ENCODE data around the gene L1TD1. TPM values are rescaled to one million over a fixed set of nuclear protein-coding genes. Genes with fewer than 3 reads are reported as not detected.
"Not testable (repeated sequence)": the region's sequence is repeated elsewhere in the genome, so short reads cannot be mapped to it uniquely, and the experiment has no call there.

L1TD1 gene, protein sequence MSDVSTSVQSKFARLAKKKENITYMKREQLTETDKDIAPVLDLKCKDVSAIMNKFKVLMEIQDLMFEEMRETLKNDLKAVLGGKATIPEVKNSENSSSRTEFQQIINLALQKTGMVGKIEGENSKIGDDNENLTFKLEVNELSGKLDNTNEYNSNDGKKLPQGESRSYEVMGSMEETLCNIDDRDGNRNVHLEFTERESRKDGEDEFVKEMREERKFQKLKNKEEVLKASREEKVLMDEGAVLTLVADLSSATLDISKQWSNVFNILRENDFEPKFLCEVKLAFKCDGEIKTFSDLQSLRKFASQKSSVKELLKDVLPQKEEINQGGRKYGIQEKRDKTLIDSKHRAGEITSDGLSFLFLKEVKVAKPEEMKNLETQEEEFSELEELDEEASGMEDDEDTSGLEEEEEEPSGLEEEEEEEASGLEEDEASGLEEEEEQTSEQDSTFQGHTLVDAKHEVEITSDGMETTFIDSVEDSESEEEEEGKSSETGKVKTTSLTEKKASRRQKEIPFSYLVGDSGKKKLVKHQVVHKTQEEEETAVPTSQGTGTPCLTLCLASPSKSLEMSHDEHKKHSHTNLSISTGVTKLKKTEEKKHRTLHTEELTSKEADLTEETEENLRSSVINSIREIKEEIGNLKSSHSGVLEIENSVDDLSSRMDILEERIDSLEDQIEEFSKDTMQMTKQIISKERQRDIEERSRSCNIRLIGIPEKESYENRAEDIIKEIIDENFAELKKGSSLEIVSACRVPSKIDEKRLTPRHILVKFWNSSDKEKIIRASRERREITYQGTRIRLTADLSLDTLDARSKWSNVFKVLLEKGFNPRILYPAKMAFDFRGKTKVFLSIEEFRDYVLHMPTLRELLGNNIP
- total RNA-seq, result not detected in 2 replicates

DNA sequence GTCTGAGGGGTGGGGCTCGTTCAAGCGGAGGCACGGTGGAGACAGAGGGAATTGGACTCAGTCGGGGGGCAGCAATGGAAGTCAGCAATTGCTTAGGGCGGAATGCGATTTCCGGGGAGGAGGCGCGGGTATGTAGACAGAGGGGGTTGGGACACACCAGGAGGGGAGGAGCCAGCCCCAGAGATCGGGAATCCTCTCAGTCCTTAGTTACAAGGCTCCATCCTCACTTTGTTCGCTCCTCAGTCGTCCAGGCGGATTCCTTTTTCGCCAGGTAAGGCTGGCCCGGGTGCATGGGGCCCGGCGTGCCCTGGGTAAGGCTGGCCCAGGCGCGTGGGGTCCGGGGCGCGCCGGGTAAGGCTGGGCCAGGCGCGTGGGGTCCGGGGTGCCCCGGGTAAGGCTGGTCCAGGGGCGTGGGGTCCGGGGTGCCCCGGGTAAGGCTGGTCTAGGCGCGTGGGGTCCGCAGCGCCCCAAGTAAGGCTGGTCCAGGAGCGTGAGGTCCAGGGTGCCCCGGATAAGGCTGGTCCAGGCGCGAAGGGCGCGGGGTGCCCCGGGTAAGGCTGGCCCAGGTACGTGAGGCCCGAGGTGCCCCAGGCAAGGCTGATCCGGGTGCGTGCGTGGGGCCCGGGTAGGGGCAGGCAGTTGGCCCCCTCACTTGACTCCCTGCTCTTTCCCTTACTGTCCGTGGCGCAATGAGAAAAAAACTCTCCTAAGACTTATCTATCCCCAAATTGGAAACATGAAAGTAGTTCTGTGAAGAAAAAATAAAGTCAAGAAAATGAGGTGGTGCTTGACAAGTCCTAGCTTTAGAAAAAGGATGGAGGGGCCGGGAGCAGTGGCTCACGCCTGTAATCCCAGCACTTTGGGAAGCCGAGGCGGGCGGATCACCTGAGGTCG lies at the start of gene L1TD1:
TSS of gene L1TD1 (plus strand) at position 199 of the 894 bp plus-strand sequence. CDS start 11,780 bp downstream, outside the sequence.
- intact Hi-C loops (cut with micrococcal nuclease), result no loop called here

DNA sequence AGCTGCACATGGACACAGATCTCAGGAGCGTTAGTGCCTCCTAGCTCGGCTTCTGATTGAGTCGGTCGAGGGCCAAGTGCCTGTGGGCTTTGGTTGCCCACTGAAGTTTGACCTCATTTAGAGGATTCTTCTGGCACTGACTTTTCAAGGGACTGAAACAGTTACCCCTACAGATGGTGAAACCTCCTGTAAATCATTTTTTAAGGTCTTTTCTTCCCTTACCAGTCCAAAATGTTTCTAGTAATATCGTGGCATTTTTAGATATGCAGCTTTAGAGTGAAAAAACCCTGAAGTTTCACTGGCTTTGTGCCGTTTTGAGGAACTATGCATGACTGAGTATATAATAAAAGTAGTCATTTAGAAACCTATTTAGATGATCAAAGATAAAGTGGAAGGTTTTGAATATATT lies 34.7 kb upstream of the L1TD1 start:
- intact Hi-C loops (cut with micrococcal nuclease), result no loop called here

DNA sequence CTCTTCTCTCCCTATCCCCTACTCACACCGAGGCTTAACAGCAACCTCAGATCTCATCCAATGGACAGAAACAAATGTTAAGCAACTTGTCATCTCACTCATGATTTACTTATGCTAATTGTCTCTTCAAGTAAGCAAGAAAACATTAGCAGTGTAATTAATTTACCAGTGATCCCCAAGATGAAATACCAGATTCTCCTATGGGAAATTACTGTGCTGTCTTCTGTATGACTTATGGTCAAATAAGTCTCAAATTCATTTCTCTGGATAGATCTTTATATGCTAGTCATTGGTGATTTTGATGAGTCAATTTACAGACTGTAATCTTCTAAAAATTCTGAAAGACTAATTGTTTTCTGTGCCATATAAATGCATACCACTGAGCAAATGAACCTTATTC lies 32.9 kb upstream of the L1TD1 start:
- intact Hi-C loops (cut with micrococcal nuclease), result no loop called here

DNA sequence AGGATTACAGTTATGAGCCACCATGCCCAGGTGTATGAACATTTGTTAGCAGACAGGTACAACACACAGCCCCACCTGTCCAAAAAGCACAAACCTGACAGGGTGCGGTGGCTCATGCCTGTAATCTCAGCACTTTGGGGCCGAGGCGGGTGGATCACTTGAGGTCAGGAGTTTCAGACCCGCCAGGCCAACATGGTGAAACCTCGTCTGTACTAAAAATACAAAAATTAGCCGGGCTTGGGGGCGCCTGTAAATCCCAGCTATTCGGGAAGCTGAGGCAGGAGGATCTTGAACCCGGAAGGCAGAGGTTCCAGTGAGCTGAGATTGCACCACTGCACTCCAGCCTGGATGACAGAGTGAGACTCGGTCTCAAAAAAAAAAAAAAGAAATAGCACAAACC lies 24.3 kb upstream of the L1TD1 start:
- intact Hi-C loops (cut with micrococcal nuclease), result not testable (repeated sequence)

DNA sequence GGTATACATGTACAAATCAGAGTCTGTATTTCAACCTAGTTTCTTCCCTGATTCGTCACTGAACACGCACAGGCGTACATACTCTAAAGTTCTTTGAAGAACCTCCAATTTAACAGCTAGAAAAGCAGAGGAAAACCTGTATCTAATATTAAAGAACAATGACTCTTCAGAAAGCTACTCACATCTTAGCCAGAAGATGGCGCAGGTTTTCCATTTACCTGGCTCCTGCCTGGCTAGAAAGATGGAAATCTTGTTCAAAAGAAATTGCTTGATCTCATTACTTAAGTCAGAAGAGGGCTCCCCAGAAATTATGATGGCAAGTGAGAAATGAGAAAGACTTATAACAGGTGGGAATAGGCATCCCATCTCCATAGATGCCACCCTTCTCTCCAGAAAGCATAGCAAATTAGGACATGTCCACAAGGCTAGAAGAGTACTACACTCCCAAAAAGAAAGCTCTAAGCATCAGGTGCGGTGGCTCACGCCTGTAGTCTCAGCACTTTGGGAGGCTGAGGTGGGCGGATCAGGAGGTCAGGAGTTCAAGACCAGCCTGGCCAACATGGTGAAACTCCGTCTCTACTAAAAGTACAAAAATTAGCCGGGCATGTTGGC lies 19.0 kb upstream of the L1TD1 start:
- intact Hi-C loops (cut with micrococcal nuclease), result loop anchor here (1.0 to 2.0 kb wide), 2 partner anchors 232 to 571 kb away; no protein-coding TSS in a partner anchor

DNA sequence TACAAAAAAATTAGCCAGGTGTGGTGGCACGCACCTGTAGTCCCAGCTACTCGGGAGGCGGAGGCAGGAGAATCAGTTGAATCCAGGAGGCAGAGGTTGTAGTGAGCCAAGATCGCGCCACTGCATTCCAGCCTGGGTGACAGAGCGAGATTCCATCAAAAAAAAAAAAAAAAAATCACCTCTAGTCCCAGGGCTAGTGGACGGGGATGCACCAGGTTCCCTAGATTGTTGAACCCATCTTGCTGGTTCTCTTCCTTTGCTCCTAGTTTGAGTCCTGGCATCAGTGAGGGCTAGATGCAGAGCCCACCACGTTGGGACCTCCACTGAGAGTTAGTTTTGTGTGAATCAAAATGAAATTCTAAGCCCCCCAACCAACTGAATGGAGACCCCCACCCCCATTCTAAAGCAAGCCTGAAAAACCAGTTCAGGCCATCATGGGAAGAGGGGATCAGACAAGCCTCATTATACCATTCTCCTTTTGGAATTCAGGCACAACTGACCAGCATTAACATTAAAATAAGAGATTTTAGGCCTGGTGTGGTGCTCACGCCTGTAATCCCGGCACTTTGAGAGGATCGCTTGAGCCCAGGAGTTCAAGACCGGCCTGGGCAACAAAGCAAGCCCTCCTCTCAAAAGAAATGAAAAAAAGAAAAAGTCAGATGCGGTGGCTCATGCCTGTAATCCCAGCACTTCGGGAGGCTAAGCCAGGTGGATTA lies 17.9 kb upstream of the L1TD1 start:
- intact Hi-C loops (cut with micrococcal nuclease), result no loop called here

DNA sequence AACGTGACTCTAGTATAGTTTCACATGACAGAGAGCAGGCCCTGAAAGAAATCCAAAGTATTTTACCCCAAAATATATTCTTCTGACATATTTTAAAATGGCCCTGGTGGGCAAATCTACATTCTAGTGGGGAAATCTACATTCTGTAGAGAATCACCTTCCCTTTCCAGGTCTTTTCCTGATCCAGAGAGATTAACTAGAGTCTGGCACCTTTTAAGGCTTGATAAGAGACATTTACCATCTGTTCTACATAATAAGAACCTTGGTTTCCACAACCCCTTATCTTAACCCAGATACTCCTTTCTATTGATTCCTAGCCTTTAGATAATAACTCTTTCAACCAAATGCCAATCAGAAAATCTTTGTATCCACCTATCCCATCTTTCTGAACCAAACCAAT lies 17.0 kb upstream of the L1TD1 start:
- intact Hi-C loops (cut with micrococcal nuclease), result no loop called here

DNA sequence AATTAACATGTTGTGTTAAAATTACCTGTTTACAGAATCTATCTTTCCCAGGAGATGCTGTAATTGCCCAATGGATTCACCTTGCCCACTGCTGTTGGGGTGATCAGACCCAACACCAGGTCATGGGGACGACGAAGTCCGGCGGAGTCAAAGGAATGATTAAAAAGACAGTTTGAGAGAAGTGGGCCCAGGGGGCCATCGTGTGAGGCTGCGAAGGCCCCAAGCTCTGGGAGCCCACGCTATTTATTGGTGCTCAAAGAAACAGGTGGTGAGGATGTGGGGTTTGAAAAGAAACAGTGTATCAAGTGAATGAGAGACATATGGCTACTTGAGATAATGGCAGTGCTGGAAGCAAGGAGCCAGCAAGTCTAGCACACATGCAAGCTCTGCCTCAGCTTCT lies 16.3 kb upstream of the L1TD1 start:
- intact Hi-C loops (cut with micrococcal nuclease), result no loop called here

DNA sequence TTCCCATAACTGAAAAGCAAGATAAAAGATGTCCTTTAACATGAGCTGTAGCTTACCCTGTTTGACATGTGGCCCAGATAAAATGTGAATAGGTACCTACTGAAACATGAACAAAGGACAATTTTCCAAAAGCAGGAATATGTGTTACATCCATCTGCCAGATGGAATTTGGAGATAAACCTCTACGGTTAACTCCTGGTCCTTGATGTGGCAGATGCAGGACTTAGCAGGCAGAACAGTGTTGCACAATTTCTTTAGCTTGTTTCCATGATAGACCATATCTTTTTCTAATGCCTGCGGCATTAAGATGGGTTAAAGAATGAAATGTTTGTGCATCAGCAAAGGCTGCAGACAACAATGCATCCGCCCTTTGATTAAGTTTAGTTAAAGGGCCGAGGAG lies 14.6 kb upstream of the L1TD1 start:
- intact Hi-C loops (cut with micrococcal nuclease), result not testable (repeated sequence)

DNA sequence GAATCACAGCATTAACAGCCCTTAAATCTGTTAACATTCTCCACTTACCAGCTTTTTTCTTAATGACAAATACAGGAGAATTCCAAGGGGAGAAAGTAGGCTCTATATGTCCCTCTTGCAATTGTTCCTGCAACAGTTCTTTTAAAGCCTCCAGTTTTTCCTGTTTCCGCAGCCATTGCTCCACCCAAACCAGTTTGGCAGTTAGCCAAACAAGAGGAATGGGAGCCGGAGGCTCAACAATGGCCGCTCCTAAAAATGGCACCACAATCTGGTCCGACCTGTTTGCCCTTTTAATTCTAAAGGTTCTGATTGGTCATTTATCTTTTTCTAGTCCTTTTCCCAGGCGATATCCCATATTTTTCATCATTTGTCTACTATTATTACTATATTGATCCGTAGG lies 14.0 kb upstream of the L1TD1 start:
- intact Hi-C loops (cut with micrococcal nuclease), result no loop called here

DNA sequence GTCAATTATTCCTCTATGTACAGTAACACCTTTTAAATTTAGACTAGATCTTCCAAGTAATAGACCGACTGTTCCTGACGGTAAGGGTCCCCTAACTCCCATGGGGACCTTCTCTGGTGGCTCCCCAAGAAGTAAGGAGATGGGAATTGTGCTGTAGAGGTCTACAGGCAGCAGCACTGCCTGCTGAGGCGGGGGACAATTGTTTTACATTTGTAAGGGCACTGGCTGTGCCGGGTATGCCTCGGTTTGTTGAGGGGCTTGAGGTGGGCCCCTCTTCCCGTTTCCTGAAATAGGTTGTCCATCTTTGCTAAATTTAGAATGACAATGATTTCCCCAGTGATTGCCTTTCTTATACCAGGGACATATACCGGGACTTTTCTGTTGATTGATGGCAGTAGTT lies 13.1 kb upstream of the L1TD1 start:
- intact Hi-C loops (cut with micrococcal nuclease), result no loop called here

DNA sequence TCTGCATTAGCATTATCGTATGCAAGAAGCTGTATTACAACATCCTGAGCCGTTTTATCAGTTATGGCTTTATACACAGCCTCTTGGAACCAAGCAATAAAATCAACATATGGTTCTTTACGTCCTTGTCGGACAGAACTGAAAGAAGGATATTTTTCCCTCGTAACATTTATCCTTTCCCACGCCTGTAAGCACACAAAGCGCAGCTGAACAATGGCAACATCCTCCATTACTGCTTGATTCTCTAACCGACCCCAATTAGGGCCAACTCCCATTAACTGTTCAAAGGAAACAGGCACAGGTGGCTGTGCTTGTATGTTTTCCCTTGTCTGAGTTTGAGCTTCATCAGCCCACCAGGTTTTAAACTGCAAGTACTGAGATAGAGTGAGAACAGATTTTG lies 12.5 kb upstream of the L1TD1 start:
- intact Hi-C loops (cut with micrococcal nuclease), result not testable (repeated sequence)

DNA sequence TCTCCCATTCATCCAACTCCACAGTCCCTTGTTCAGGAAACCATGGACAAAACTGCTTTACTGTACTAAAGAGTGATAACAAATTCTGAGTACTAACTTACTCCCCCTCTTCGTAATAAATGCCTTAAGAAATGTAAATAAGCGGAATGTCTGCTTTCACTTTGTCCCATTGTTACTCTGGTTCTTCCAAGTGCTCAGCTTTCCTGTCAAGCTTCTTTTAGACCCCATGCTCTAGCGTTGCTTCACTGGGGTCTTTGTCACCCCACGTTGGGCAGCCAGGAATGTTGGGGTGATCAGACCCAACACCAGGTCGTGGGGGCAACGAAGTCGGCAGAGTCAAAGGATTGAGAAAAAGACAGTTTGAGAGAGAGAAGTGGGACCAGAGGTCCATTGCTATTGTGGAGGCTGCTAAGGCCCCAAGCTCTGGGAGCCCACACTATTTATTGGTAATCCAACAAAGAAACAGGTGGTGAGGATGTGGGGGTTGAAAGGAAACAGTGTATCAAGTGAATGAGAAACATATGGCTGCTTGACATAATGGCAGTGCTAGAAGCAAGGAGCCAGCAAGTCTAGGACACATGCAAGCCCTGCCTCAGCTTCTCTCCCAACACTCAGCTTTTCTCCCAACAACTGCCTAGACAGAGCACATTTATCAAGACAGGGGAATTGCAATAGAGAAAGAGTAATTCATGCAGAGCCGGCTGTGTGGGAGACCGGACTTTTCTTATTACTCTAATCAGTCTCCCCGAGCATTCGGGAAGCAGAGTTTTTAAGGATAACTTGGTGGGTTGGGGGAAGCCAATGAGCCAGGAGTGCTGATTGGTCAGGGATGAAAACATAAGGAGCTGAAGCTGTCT lies 11.3 kb upstream of the L1TD1 start:
- intact Hi-C loops (cut with micrococcal nuclease), result not testable (repeated sequence)

DNA sequence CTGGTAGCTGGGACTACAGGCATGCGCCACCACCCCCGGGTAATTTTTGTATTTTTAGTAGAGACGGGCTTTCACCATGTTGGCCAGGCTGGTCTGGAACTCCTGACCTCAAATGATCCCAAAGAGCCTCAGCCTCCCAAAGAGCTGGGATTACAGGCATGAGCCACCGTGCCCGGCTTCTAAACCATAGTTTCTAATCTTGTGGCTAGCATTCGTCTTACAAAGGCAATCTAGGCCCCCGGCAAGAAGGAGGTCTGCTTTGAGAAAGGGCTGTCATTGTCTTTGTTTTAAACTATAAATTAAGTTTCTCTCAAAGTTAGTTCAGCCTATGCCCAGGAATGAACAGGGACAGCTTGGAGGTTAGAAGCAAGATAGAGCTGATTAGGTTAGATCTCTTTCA lies 10.3 kb upstream of the L1TD1 start:
- intact Hi-C loops (cut with micrococcal nuclease), result no loop called here

DNA sequence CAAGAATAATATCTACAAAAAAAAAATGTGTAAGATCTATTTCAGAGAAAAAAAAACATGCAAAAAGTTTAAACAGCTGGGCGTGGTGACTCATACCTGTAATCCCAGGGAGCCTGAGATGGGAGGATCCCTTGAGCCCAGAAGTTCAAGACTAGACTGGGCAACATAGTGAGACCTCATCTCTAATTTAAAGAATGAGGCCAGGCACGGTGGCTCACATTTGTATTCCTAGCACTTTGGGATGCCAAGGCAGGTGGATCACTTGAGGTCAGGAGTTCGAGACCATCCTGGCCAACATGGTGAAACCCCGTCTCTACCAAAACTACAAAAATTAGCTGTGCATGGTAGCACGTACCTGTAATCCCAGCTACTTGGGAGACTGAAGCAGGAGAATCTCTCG lies 9.4 kb upstream of the L1TD1 start:
- intact Hi-C loops (cut with micrococcal nuclease), result not testable (repeated sequence)

DNA sequence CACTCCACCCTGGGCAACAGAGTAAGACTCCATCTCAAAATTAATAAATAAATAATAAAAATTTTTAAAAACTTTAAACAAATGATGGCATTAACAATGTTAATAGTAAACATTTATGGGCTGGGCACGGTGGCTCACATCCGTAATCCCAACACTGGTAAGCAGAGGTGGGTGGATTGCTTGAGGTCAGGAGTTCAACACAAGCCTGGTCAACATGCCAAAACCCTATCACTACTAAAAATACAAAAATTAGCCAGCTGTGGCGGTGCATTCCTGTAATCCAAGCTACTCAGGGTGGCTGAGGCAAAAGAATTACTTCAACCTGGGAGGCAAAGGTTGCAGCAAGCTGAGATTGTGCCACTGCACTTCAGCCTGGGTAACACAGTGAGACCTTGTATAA lies 9.0 kb upstream of the L1TD1 start:
- intact Hi-C loops (cut with micrococcal nuclease), result no loop called here

DNA sequence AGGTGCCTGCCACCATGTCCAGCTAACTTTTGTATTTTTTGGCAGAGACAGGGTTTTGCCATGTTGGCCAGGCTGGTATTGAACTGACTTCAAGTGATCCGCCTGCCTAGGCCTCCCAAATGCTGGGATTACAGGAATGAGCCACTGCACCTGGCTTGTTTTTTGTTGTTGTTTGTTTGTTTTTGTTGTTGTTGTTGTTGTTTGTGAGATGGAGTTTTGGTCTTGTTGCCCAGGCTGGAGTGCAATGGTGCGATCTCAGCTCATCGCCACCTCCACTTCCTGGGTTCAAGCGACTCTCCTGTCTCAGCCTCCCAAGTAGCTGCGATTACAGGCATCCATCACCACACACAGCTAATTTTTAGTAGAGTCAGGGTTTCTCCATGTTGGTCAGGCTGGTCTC lies 7.1 kb upstream of the L1TD1 start:
- intact Hi-C loops (cut with micrococcal nuclease), result no loop called here

DNA sequence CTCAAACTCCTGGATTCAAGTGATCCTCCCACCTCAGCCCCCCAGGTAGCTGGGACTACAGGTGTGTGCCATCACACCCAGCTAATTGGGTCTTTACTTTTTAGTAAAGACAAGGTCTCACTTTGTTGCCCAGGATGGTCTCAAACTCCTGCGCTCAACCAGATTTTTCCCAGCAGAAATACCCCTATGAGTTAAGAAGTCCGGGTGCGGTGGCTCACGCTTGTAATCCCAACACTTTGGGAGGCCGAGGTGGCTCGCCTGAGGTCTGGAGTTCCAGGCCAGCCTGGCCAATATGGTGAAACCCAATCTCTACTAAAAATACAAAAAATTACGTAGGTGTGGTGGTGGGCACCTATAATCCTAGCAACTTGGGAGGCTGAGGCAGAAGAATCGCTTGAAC lies 6.5 kb upstream of the L1TD1 start:
- intact Hi-C loops (cut with micrococcal nuclease), result no loop called here

DNA sequence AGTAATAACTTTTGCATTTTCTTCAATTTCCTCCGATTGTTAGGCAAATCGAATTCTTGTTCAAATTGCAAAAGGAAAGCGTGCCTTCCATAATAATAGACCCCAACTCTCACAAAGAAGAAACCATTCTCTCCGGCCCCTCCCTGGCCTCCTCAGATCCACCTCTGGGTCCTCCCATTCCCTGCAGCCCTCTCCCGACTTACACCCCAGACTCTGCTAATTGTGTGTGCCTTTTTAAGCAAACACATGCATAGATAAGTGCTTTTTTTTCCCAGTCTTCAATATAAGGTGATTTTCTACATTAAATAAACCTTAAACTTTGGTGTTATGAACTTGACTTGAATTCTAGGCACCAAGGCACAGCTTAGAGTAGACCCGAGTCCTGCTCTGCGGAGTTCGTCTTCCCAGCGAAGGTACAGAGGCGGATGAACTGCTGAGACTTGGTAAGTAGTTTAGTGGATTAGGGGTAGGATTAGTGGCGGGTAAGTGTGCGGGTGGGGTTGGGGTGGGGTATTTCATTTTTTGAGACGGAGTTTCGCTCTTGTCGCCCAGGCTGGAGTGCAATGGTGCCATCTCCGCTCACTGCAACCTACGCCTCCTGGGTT lies 1.5 kb downstream of the L1TD1 start:
- intact Hi-C loops (cut with micrococcal nuclease), result no loop called here
